Lower lobe of right lung (tissue), 2 donors: Measurements from ENCODE around the gene TMEM81. TPM values are rescaled to one million over a fixed set of nuclear protein-coding genes. Genes with fewer than 3 reads are reported as not detected.

Source experiments
- ATAC-seq, 2 donors: fragments of 200-7000 bp; cut with Tn5 transposase; one replicate each; pipeline ENCODE4 v1.9.1; 2020 to 2022; ENCODE audit warnings: mild to moderate bottlenecking in 2 of 2, moderate library complexity in 2 of 2
- DNase-seq: peaks from one replicate; pipeline ENCODE4 v3.0.0-alpha.2; 2020
- H3K27ac ChIP-seq: fragments of 200-600 bp; one replicate; pipeline ENCODE4 v1.8.0; 2022
- H3K27me3 ChIP-seq: fragments of 200-600 bp; one replicate; pipeline ENCODE4 v1.8.0; 2022; ENCODE audit warnings: low read depth
- H3K36me3 ChIP-seq: fragments of 200-600 bp; one replicate; pipeline ENCODE4 v1.8.0; 2022; ENCODE audit warnings: mild to moderate bottlenecking
- H3K4me1 ChIP-seq: fragments of 200-600 bp; one replicate; pipeline ENCODE4 v1.8.0; 2022
- H3K4me3 ChIP-seq: fragments of 200-600 bp; one replicate; pipeline ENCODE4 v1.8.0; 2022; ENCODE audit warnings: mild to moderate bottlenecking
- H3K9me3 ChIP-seq: fragments of 200-600 bp; one replicate; pipeline ENCODE4 v1.8.0; 2022
- CTCF ChIP-seq: fragments of 200-600 bp; IDR thresholded peaks from one replicate; pipeline ENCODE4 v1.8.0; 2022; ENCODE audit warnings: antibody characterized with exemption, mild to moderate bottlenecking
- intact Hi-C: fragments of 100-400 bp; cut with DNase I; formaldehyde crosslinking; loops from one replicate; pipeline ENCODE4 v1.11.0; 2022
- total RNA-seq: library from RNA; stranded (reverse); fragmentation: NEBNext Ultra II Directional; extraction: Animal tissue kit (Norgen Biotek cat#: 25700); gene quantifications from one replicate; pipeline ENCODE4 v1.2.1, GENCODE V29; 2021
- donor health status: DM: no; HTN: yes; CAD: no; lungs with severe emphysema.

Gene TMEM81
- total RNA-seq, 1 donor from 2014 or later = 4.1 TPM

- ATAC-seq (no peak), DNase-seq (no peak)
- Histone ChIP-seq H3K27me3 (no peaks in the 10 kb centered on the region), H3K4me3 (no peak overlapping the region), H3K36me3 (no peaks in the 10 kb centered on the region), H3K9me3 (no peaks in the 10 kb centered on the region), H3K27ac (no peak overlapping the region), H3K4me1 (no peaks in the 10 kb centered on the region)
- intact Hi-C loops = no loop called here
- TF ChIP-seq CTCF = no peak
These were observed 14.7 kb downstream of the TMEM81 start for GRCh38 chr1:205069371-205070125.

DNA sequence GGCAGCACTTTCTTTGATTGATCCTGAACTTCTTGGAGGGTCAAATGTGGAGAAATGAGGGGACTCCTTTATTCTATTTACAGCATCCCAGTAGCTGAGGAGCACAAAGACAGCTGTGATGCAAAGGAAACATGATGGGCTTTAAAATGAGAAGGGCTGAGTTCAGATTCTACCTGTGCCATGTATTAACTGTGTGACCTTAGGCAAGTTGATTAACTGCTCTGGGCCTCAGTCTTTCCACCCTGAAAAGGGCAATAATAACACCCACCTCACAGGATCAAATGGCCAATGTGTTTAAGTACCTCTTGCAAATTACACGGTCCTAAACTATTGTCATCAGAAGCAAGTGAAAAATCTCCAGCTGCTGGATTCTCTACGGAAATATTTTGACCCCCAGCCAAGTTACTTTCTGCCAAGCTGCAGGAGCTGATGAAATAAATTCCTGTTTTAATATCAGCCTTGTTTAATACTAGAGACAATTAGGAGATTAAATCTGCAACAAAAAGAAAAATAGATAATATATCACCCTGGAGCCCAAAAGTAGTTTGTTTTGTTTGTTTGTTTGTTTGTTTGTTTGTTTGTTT, 15.7 kb downstream of the TMEM81 start:
- ATAC-seq = no peak
- no peak for TF ChIP-seq CTCF

DNA sequence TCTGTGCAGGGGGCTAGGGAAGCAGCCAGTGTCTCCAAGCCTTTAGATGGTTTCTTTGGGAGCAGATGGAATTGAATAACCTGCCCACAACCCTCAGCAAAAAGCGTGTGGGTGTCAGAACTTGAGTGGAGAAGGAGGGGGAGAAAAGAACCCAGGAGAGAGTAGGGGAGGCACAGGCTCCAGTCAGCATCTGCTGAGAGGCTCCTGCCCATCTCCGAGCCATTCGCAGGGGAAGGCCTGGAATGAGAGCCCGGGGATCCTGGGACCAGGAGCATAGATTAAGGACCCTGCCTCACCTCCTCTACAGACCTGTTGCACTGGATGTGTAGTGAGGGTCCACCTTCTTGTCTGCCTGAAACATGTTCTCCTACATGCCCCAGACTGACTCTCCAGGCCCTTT, 16.3 kb downstream of the TMEM81 start:
- no peaks in the 10 kb centered on the region for H3K4me1 ChIP-seq
- no peak for TF ChIP-seq CTCF
- no peaks in the 10 kb centered on the region for H3K9me3 ChIP-seq
- H3K27ac ChIP-seq = no peak overlapping the region
- ATAC-seq (no peak), DNase-seq (no peak)
- H3K36me3 ChIP-seq = no peaks in the 10 kb centered on the region
- H3K4me3 ChIP-seq = no peak overlapping the region
- H3K27me3 ChIP-seq = no peaks in the 10 kb centered on the region
- intact Hi-C loops = no loop called here

More for the DNA sequence above, 15.7 kb downstream of the TMEM81 start:
- no peaks in the 10 kb centered on the region for H3K4me1 ChIP-seq
- H3K27ac ChIP-seq = no peak overlapping the region
- DNase-seq = no peak
- H3K27me3 ChIP-seq = no peaks in the 10 kb centered on the region
- intact Hi-C loops = no loop called here
- H3K9me3 ChIP-seq = no peaks in the 10 kb centered on the region
- no peak overlapping the region for H3K4me3 ChIP-seq
- no peaks in the 10 kb centered on the region for H3K36me3 ChIP-seq

DNA sequence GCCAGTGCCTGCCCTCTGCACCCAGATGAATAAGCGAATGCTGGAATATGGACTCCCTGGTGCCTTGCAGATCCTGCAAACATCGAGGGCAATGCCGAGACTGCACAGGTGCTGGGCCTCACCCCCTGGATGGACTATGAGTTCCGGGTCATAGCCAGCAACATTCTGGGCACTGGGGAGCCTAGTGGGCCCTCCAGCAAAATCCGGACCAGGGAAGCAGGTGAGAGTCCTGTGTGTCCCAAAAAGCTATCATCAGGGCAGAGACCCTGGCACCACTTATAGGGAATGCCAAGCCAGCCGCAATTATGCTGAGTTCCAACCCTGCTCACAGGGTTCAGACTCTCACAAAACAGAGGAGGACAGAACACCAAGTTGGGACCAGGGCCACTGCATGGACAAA, 17.2 kb downstream of the TMEM81 start:
- H3K4me3 ChIP-seq = no peak overlapping the region
- H3K27me3 ChIP-seq = no peaks in the 10 kb centered on the region
- ATAC-seq (no peak), DNase-seq (no peak)
- no peaks in the 10 kb centered on the region for H3K4me1 ChIP-seq
- H3K27ac ChIP-seq = no peak overlapping the region
- H3K9me3 ChIP-seq = no peaks in the 10 kb centered on the region
- intact Hi-C loops = no loop called here
- H3K36me3 ChIP-seq = no peaks in the 10 kb centered on the region
- no peak for TF ChIP-seq CTCF

DNA sequence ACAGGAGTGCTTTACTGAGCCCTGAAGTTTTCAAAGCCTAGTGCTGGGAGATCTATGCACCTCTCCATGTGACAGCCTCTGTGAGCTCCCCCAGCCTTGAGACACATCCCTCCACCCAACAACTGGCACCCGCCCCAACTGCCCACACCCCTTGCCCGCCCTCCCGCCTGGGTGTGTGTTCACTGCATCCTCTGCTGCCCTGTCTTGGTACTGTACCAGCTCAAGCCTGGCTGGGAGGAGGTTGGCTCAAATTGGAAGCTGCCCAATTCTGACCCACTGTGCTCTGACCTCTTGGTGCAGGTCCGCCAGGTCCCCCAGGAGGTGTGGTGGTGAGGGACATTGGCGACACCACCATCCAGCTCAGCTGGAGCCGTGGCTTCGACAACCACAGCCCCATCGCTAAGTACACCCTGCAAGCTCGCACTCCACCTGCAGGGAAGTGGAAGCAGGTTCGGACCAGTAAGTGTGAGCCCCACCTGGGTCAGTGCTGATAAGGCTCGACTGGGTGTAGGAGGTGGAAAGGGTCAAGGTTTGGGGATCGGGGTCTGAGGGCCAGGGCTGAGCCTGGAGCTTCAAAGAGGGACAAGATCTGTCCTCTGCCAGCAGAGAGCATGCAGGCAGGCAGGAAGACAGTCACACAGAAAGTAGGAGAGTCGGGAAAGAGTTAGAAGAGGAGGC, 18.0 kb downstream of the TMEM81 start:
- intact Hi-C loops = no loop called here
- Histone ChIP-seq H3K27ac (no peak overlapping the region), H3K9me3 (no peaks in the 10 kb centered on the region), H3K27me3 (no peaks in the 10 kb centered on the region), H3K4me1 (no peaks in the 10 kb centered on the region), H3K36me3 (no peaks in the 10 kb centered on the region), H3K4me3 (no peak overlapping the region)
- TF ChIP-seq CTCF = no peak
- ATAC-seq (no peak), DNase-seq (no peak)
